Caco-2 (cell line): ENCODE data around the gene RPL32. TPM values are rescaled to one million over a fixed set of nuclear protein-coding genes. Genes with fewer than 3 reads are reported as not detected.
"Not testable (repeated sequence)": the region's sequence is repeated elsewhere in the genome, so short reads cannot be mapped to it uniquely, and the experiment has no call there.

Source experiments
- BruUV-seq: library from RNA; stranded (reverse); fragments of 400-500 nt; replicated peaks from 2 replicates; lab custom pipeline; 2021; lab: Mats Ljungman, UMichigan
- CTCF ChIA-PET: fragments of 300-600 bp; sonication (Branson Sonifier 250); formaldehyde crosslinking; loops from one replicate; lab custom pipeline; 2022; ENCODE audit warnings: antibody characterized with exemption; lab: Charles Lee
- POLR2A ChIA-PET: fragments of 300-600 bp; sonication (Branson Sonifier 250); formaldehyde crosslinking; loops from one replicate; lab custom pipeline; 2022; ENCODE audit warnings: antibody characterized with exemption; lab: Charles Lee
- DNase-seq, 2 experiments: peaks; one replicate each; pipeline versions ENCODE4 v3.0.0 to v3.0.0-alpha.2; 2020 to 2022
- H3K27me3 ChIP-seq: replicated peaks from 2 replicates; pipeline ENCODE4 v1.6.0; 2011; ENCODE audit warnings: low read length; ENCODE audit not compliant: control insufficient read depth, insufficient read depth
- H3K36me3 ChIP-seq: 2 replicates; pipeline ENCODE4 v1.5.1; 2011; ENCODE audit warnings: low read length; ENCODE audit not compliant: control insufficient read depth, insufficient read depth
- H3K4me1 ChIP-seq: fragments of 250-450 bp; sonication (Bioruptor Pico); 2 replicates; pipeline ENCODE4 v1.5.1; 2020; ENCODE audit warnings: mild to moderate bottlenecking
- H3K4me3 ChIP-seq: 2 replicates; pipeline ENCODE4 v1.5.1; 2011; ENCODE audit warnings: low read depth, mild to moderate bottlenecking, control low read depth, low read length
- H3K9me3 ChIP-seq: fragments of 250-450 bp; sonication (Bioruptor Pico); 2 replicates; pipeline ENCODE4 v1.5.1; 2020; ENCODE audit warnings: mild to moderate bottlenecking, moderate library complexity
- H3K27ac Mint-ChIP-seq: one replicate; pipeline ENCODE4 v1.8.0; 2022; ENCODE audit warnings: mixed read lengths; ENCODE audit not compliant: unreplicated experiment
- H3K27me3 Mint-ChIP-seq: one replicate; pipeline ENCODE4 v1.8.0; 2022; ENCODE audit warnings: mixed read lengths; ENCODE audit not compliant: insufficient read depth, unreplicated experiment
- H3K36me3 Mint-ChIP-seq: one replicate; pipeline ENCODE4 v1.8.0; 2022; ENCODE audit warnings: mild to moderate bottlenecking, mixed read lengths; ENCODE audit not compliant: insufficient read depth, unreplicated experiment
- H3K4me1 Mint-ChIP-seq: one replicate; pipeline ENCODE4 v1.8.0; 2022; ENCODE audit warnings: low read depth, mixed read lengths; ENCODE audit not compliant: unreplicated experiment
- H3K4me3 Mint-ChIP-seq: one replicate; pipeline ENCODE4 v1.8.0; 2022; ENCODE audit warnings: mild to moderate bottlenecking, moderate library complexity, mixed read lengths; ENCODE audit not compliant: unreplicated experiment
- H3K9me3 Mint-ChIP-seq: one replicate; pipeline ENCODE4 v1.8.0; 2022; ENCODE audit warnings: mixed read lengths; ENCODE audit not compliant: unreplicated experiment
- intact Hi-C: fragments of 100-400 bp; cut with micrococcal nuclease; formaldehyde crosslinking; loops from one replicate; pipeline ENCODE4 v1.10.0; 2022; ENCODE audit not compliant: unreplicated experiment
- total RNA-seq: library from RNA; stranded (reverse); gene quantifications from 2 replicates; pipeline ENCODE4 v1.2.3, GENCODE V29; 2022
- TF ChIP-seq, protein P1 (sequence below), 2 experiments: fragments of 200-600 bp in 1 of 2; IDR thresholded peaks; 1 replicate in 1 of 2; 2 replicates in 1 of 2; pipeline versions ENCODE4 v1.5.1 to v1.8.0; 2011 to 2022; ENCODE audit warnings: antibody characterized with exemption in 1 of 2, control low read depth in 1 of 2, inconsistent platforms in 1 of 2, low read depth in 1 of 2, low read length in 1 of 2, mild to moderate bottlenecking in 1 of 2, moderate library complexity in 1 of 2; ENCODE audit not compliant: insufficient read depth in 1 of 2, severe bottlenecking in 1 of 2, unreplicated experiment in 1 of 2

Gene RPL32
- total RNA-seq, 1 experiment from 2014 or later, result 1,713 TPM

DNA sequence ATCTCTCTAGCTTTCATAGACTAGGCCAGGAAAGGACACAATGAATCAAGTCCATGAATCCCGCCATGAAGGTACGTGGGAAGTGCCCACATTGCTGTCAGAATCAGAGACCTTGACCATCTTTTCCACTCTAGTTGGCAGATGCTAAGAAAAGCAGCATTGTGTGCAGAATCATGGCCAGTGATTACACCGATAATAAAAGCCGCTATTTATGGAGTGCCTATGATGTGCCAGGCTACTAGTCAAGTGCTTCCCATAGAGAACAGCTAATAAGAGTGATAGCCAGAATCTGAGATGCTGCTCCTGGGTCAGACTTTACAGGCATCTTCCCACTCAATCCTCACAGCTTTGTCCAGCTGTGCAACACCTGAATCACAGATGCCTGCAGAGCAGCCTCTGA lies 13.2 kb upstream of the RPL32 start:
- no peak for DNase-seq

DNA sequence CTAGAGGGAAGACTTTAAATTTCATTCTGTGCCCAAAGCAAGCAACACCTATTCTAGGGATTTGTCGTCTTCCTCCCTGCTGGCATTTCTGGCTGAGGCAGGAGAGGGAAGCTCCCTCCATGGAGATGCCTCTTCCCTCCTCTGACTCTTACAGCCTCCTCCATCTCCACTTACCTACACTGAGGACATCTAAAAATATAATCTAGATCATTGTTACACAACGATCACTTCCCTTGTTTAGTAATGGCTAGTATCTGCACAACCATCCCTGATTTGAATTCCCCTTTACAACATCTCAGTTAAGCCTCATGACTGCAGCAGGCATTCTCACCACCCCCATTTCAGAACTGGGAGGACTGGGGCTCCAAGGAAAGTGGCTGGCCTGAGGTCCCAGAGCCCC lies 12.5 kb upstream of the RPL32 start:
- intact Hi-C loops, result loop anchor here (1.0 kb wide), 1 partner anchor 13 kb away; the partner anchor contains the start of gene RPL32
- CTCF ChIA-PET, DNase-seq, POLR2A ChIA-PET, H3K36me3 ChIP-seq, H3K9me3 Mint-ChIP-seq, H3K27me3 Mint-ChIP-seq, BruUV-seq, H3K4me1 Mint-ChIP-seq, H3K4me3 Mint-ChIP-seq, H3K27ac Mint-ChIP-seq, H3K9me3 ChIP-seq, H3K27me3 ChIP-seq, H3K36me3 Mint-ChIP-seq, H3K4me1 ChIP-seq, H3K4me3 ChIP-seq: not testable (repeated sequence)

More for the DNA sequence above, 13.2 kb upstream of the RPL32 start:
- no peaks in the 10 kb centered on the region for H3K36me3 ChIP-seq
- no peaks in the 10 kb centered on the region for H3K27me3 ChIP-seq
- TF ChIP-seq, protein P1, sequence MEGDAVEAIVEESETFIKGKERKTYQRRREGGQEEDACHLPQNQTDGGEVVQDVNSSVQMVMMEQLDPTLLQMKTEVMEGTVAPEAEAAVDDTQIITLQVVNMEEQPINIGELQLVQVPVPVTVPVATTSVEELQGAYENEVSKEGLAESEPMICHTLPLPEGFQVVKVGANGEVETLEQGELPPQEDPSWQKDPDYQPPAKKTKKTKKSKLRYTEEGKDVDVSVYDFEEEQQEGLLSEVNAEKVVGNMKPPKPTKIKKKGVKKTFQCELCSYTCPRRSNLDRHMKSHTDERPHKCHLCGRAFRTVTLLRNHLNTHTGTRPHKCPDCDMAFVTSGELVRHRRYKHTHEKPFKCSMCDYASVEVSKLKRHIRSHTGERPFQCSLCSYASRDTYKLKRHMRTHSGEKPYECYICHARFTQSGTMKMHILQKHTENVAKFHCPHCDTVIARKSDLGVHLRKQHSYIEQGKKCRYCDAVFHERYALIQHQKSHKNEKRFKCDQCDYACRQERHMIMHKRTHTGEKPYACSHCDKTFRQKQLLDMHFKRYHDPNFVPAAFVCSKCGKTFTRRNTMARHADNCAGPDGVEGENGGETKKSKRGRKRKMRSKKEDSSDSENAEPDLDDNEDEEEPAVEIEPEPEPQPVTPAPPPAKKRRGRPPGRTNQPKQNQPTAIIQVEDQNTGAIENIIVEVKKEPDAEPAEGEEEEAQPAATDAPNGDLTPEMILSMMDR (IDR thresholded peaks at IDR 0.05; ENCODE audit: insufficient read depth in 1 of 2, low read depth in 1 of 2, low read length in 1 of 2, severe bottlenecking in 1 of 2, unreplicated experiment in 1 of 2), result no peak
- intact Hi-C loops, result no loop called here
- H3K4me1 ChIP-seq, result no peaks in the 10 kb centered on the region
- Mint-ChIP-seq H3K4me1 (no peaks in the 10 kb centered on the region), H3K4me3 (no peak overlapping the region), H3K27me3 (peaks cover 4% of the 10 kb centered on the region), H3K27ac (no peak overlapping the region), H3K36me3 (no peaks in the 10 kb centered on the region), H3K9me3 (no peaks in the 10 kb centered on the region)
- no TSS peak for BruUV-seq
- no peaks in the 10 kb centered on the region for H3K9me3 ChIP-seq
- no peak overlapping the region for H3K4me3 ChIP-seq
- ChIA-PET CTCF (no interaction called here), POLR2A (no interaction called here)

GRCh38 chr3:12852201-12852600 lies 10.8 kb upstream of the RPL32 start:
- BruUV-seq, result no TSS peak
- POLR2A ChIA-PET, result no interaction called here

More at GRCh38 chr3:12852201-12852600, 10.8 kb upstream of the RPL32 start:
- CTCF ChIA-PET, result no interaction called here
- no peak for DNase-seq
- no peak overlapping the region for H3K27ac Mint-ChIP-seq
- no peaks in the 10 kb centered on the region for H3K36me3 Mint-ChIP-seq
- peaks cover 1% of the 10 kb centered on the region for H3K9me3 Mint-ChIP-seq
- no peak overlapping the region for H3K4me3 ChIP-seq
- H3K36me3 ChIP-seq, result no peaks in the 10 kb centered on the region
- H3K27me3 Mint-ChIP-seq, result peaks cover 4% of the 10 kb centered on the region
- TF ChIP-seq, protein P1 (IDR thresholded peaks at IDR 0.05; ENCODE audit: insufficient read depth in 1 of 2, low read depth in 1 of 2, low read length in 1 of 2, severe bottlenecking in 1 of 2, unreplicated experiment in 1 of 2), result no peak
- H3K4me1 Mint-ChIP-seq, result peaks cover under 1% of the 10 kb centered on the region
- peaks cover 2% of the 10 kb centered on the region; the same call in 1 of the 2 replicates for H3K4me1 ChIP-seq
- no peak overlapping the region for H3K4me3 Mint-ChIP-seq
- H3K27me3 ChIP-seq, result no peaks in the 10 kb centered on the region
- intact Hi-C loops, result no loop called here
- H3K9me3 ChIP-seq, result no peaks in the 10 kb centered on the region
